HepG2 (cell line): ENCODE data around the gene RGS19. TPM values are rescaled to one million over a fixed set of nuclear protein-coding genes. Genes with fewer than 3 reads are reported as not detected.

ENCODE experiments used
- DR1 ChIP-seq: sonication (generic); formaldehyde crosslinking; IDR thresholded peaks from 2 replicates; pipeline ENCODE4 v1.8.0; 2021; ENCODE audit warnings: mild to moderate bottlenecking, missing genetic modification reagents, inconsistent platforms
- HNRNPL ChIP-seq: fragments of 200-400 bp; formaldehyde crosslinking; IDR thresholded peaks from 2 replicates; pipeline ENCODE4 v1.6.1; 2017; ENCODE audit warnings: mild to moderate bottlenecking, low read depth, low read length
- JUN ChIP-seq: sonication (generic); formaldehyde crosslinking; IDR thresholded peaks from 2 replicates; pipeline ENCODE4 v1.4.0; 2020; ENCODE audit warnings: mild to moderate bottlenecking, missing genetic modification reagents
- KDM4B ChIP-seq: sonication (generic); formaldehyde crosslinking; IDR thresholded peaks from 2 replicates; pipeline ENCODE4 v1.4.0; 2020; ENCODE audit warnings: missing genetic modification reagents
- KDM6A ChIP-seq: IDR thresholded peaks from 2 replicates; pipeline ENCODE4 v1.6.1; 2016; ENCODE audit warnings: low read depth
- MEF2D ChIP-seq: sonication (generic); formaldehyde crosslinking; IDR thresholded peaks from 2 replicates; pipeline ENCODE4 v1.5.1; 2020; ENCODE audit warnings: mild to moderate bottlenecking, missing genetic modification reagents
- MEIS1 ChIP-seq: sonication (generic); formaldehyde crosslinking; IDR thresholded peaks from 2 replicates; pipeline ENCODE4 v1.9.0; 2021; ENCODE audit warnings: mild to moderate bottlenecking, missing genetic modification reagents, moderate library complexity, borderline replicate concordance
- MTA3 ChIP-seq: sonication (generic); formaldehyde crosslinking; IDR thresholded peaks from 2 replicates; pipeline ENCODE4 v1.4.0; 2020; ENCODE audit warnings: missing genetic modification reagents
- MYC ChIP-seq: sonication (generic); formaldehyde crosslinking; IDR thresholded peaks from 2 replicates; pipeline ENCODE4 v1.9.0; 2021; ENCODE audit warnings: missing genetic modification reagents, borderline replicate concordance
- NR2C2 ChIP-seq: sonication (generic); formaldehyde crosslinking; IDR thresholded peaks from 2 replicates; pipeline ENCODE4 v1.4.0; 2020; ENCODE audit warnings: missing genetic modification reagents, mild to moderate bottlenecking, moderate library complexity, borderline replicate concordance
- PHF20 ChIP-seq: sonication (generic); formaldehyde crosslinking; IDR thresholded peaks from 2 replicates; pipeline ENCODE4 v1.5.0; 2020; ENCODE audit warnings: mild to moderate bottlenecking, missing genetic modification reagents
- RELA ChIP-seq: sonication (generic); formaldehyde crosslinking; IDR thresholded peaks from 2 replicates; pipeline ENCODE4 v1.4.0; 2020; ENCODE audit warnings: missing genetic modification reagents
- SOX6 ChIP-seq, 2 experiments: fragments of 450-650 bp in 1 of 2; sonication (generic) in 1 of 2; formaldehyde crosslinking in 1 of 2; IDR thresholded peaks; 2 replicates each; pipeline versions ENCODE4 v1.4.0 to v1.6.1; 2017 to 2020; ENCODE audit warnings: antibody characterized with exemption in 1 of 2, mild to moderate bottlenecking in 1 of 2, missing genetic modification reagents in 1 of 2
- SP2 ChIP-seq: sonication (generic); formaldehyde crosslinking; IDR thresholded peaks from 2 replicates; pipeline ENCODE4 v1.5.1; 2020; ENCODE audit warnings: mild to moderate bottlenecking, missing genetic modification reagents
- ZNF10 ChIP-seq: sonication (generic); formaldehyde crosslinking; IDR thresholded peaks from 2 replicates; pipeline ENCODE4 v1.4.0; 2020; ENCODE audit warnings: mild to moderate bottlenecking, low read depth, missing genetic modification reagents, borderline replicate concordance
- ZNF225 ChIP-seq: sonication (generic); formaldehyde crosslinking; IDR thresholded peaks from 2 replicates; pipeline ENCODE4 v1.4.0; 2020; ENCODE audit warnings: mild to moderate bottlenecking, missing genetic modification reagents
- ZNF329 ChIP-seq: sonication (generic); formaldehyde crosslinking; IDR thresholded peaks from 2 replicates; pipeline ENCODE4 v1.9.0; 2021; ENCODE audit warnings: low read depth, mild to moderate bottlenecking, missing genetic modification reagents
- ZNF331 ChIP-seq: sonication (generic); formaldehyde crosslinking; IDR thresholded peaks from 2 replicates; pipeline ENCODE4 v1.4.0; 2020; ENCODE audit warnings: missing genetic modification reagents
- ZNF550 ChIP-seq: sonication (generic); formaldehyde crosslinking; IDR thresholded peaks from 2 replicates; pipeline ENCODE4 v1.4.0; 2020; ENCODE audit warnings: mild to moderate bottlenecking, missing genetic modification reagents, borderline replicate concordance
- ZNF607 ChIP-seq: sonication (generic); formaldehyde crosslinking; IDR thresholded peaks from 2 replicates; pipeline ENCODE4 v1.5.1; 2020; ENCODE audit warnings: missing genetic modification reagents, mild to moderate bottlenecking, borderline replicate concordance
- ZNF770 ChIP-seq: sonication (generic); formaldehyde crosslinking; IDR thresholded peaks from 2 replicates; pipeline ENCODE4 v1.5.0; 2020; ENCODE audit warnings: mild to moderate bottlenecking, missing genetic modification reagents
- polyA plus RNA-seq, 8 experiments: library from polyadenylated mRNA; depleted of rRNA in 3 of 8; stranded (reverse) in 7 of 8; unstranded in 1 of 8; fragments of >200 nt; fragmentation: Illumina TruSeq in 4 of 8; extraction: Trizol in 4 of 8; gene quantifications; 2 replicates each; pipeline versions ENCODE4 v1.2.1 to v1.2.3, GENCODE V29; 2011 to 2016; ENCODE audit warnings: low read depth in 4 of 8, missing spikeins in 1 of 8, mixed read lengths in 1 of 8; ENCODE audit not compliant: insufficient read depth in 1 of 8
- total RNA-seq, 5 experiments: library from RNA; depleted of rRNA; stranded (reverse); fragments of >200 nt; fragmentation: Illumina TruSeq; extraction: Trizol; gene quantifications; 2 replicates each; pipeline ENCODE4 v1.2.3, GENCODE V29; 2016; ENCODE audit warnings: low read depth in 1 of 5
- TF ChIP-seq, protein P1 (sequence below): sonication (generic); formaldehyde crosslinking; IDR thresholded peaks from 2 replicates; pipeline ENCODE4 v1.5.1; 2020; ENCODE audit warnings: missing genetic modification reagents, mild to moderate bottlenecking, borderline replicate concordance
- TF ChIP-seq, protein P2 (sequence below): sonication (generic); formaldehyde crosslinking; IDR thresholded peaks from 2 replicates; pipeline ENCODE4 v1.5.0; 2020; ENCODE audit warnings: mild to moderate bottlenecking, missing genetic modification reagents

RGS19 gene
- total and polyA plus RNA-seq, 2 of the 13 experiments (the other 11 are each of a cell fraction or from before 2014, with no cell fraction given): 10.7 to 11.9 TPM

DNA sequence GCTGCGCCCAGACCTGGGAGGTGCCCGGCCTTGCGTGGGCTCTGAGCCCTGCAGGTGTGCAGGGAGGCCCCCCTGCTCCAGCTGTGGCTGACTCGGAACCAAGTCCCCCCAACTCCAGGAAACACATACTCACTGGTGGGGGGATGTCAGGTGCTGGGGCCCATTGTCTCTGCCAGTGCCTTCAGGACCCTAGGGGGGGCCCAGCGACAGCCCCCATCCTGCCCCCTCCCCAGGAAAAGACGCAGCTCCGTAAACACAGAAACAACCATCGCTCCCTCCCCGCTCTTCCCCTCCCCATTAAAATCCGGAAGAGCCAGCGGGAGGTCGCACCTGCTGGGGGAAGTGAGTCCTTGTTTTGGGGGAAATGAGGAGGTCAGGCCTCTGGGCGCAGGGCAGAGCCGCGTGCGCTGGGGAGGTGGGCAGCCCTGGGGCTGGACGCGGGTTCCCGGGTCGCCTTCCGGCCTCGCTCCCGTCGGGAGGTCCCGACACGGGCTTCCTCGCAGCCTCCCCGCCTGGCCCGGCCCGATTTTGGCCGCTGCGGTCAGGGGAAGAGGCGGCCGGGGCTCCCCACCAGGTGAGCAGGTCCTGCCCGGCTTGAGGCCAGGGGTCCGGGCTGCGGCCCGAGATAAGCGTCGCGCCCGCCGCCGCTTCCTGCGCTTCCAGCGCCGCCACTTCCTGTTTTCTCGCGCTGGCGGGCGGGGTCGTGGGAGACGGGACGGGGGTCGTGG lies 37.1 kb downstream of the RGS19 start (continued):
- TF ChIP-seq MYC (CRISPR knock-in tag): peak; percentile 76; the same call in 1 of the 2 replicates
- no peak; the same call in 1 of the 2 replicates for TF ChIP-seq MEF2D
- TF ChIP-seq PHF20 (CRISPR knock-in tag): peak; percentile 58; the same call in 1 of the 2 replicates
- no peak for TF ChIP-seq SP2 (CRISPR knock-in tag)
- TF ChIP-seq RELA: no peak
- TF ChIP-seq ZNF329: peak; percentile 61
- TF ChIP-seq DR1 (CRISPR knock-in tag): no peak
- TF ChIP-seq, protein P1, sequence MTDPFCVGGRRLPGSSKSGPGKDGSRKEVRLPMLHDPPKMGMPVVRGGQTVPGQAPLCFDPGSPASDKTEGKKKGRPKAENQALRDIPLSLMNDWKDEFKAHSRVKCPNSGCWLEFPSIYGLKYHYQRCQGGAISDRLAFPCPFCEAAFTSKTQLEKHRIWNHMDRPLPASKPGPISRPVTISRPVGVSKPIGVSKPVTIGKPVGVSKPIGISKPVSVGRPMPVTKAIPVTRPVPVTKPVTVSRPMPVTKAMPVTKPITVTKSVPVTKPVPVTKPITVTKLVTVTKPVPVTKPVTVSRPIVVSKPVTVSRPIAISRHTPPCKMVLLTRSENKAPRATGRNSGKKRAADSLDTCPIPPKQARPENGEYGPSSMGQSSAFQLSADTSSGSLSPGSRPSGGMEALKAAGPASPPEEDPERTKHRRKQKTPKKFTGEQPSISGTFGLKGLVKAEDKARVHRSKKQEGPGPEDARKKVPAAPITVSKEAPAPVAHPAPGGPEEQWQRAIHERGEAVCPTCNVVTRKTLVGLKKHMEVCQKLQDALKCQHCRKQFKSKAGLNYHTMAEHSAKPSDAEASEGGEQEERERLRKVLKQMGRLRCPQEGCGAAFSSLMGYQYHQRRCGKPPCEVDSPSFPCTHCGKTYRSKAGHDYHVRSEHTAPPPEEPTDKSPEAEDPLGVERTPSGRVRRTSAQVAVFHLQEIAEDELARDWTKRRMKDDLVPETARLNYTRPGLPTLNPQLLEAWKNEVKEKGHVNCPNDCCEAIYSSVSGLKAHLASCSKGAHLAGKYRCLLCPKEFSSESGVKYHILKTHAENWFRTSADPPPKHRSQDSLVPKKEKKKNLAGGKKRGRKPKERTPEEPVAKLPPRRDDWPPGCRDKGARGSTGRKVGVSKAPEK (CRISPR knock-in tag): no peak
- no peak for TF ChIP-seq ZNF770 (CRISPR knock-in tag)
- TF ChIP-seq ZNF10: peak; percentile 58; the same call in 1 of the 2 replicates
- TF ChIP-seq SOX6 (IDR thresholded peaks at IDR 0.05): no peak
- peak; percentile 36; the same call in 1 of the 2 replicates for TF ChIP-seq SOX6 (CRISPR knock-in tag; IDR thresholded peaks at IDR 0.05)
- TF ChIP-seq KDM6A: no peak
- no peak for TF ChIP-seq ZNF550 (CRISPR knock-in tag)
- no peak; the same call in 1 of the 2 replicates for TF ChIP-seq HNRNPL
- TF ChIP-seq ZNF607: peak; percentile 79
- no peak for TF ChIP-seq KDM4B
- TF ChIP-seq, protein P2, sequence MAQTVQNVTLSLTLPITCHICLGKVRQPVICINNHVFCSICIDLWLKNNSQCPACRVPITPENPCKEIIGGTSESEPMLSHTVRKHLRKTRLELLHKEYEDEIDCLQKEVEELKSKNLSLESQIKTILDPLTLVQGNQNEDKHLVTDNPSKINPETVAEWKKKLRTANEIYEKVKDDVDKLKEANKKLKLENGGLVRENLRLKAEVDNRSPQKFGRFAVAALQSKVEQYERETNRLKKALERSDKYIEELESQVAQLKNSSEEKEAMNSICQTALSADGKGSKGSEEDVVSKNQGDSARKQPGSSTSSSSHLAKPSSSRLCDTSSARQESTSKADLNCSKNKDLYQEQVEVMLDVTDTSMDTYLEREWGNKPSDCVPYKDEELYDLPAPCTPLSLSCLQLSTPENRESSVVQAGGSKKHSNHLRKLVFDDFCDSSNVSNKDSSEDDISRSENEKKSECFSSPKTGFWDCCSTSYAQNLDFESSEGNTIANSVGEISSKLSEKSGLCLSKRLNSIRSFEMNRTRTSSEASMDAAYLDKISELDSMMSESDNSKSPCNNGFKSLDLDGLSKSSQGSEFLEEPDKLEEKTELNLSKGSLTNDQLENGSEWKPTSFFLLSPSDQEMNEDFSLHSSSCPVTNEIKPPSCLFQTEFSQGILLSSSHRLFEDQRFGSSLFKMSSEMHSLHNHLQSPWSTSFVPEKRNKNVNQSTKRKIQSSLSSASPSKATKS (CRISPR knock-in tag): no peak
- 0 out of 2 replicates have a peak, but pooled peaks have one; percentile 34 for TF ChIP-seq JUN (CRISPR knock-in tag)
- peak; percentile 73; the same call in 1 of the 2 replicates for TF ChIP-seq ZNF225 (CRISPR knock-in tag)
- TF ChIP-seq MTA3 (CRISPR knock-in tag): no peak
- peak; percentile 83; the same call in 1 of the 2 replicates for TF ChIP-seq MEIS1 (CRISPR knock-in tag)
- peak; percentile 50; the same call in 1 of the 2 replicates for TF ChIP-seq ZNF331 (CRISPR knock-in tag)
- no peak; the same call in 1 of the 2 replicates for TF ChIP-seq NR2C2 (CRISPR knock-in tag)
